Measurements from ENCODE around the gene DEFB114.

Gene DEFB114, protein sequence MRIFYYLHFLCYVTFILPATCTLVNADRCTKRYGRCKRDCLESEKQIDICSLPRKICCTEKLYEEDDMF

GRCh38 chr6:49964064-49964463 lies at the start of gene DEFB114:
DEFB114 (minus strand) TSS chr6:49964164; CDS start chr6:49964105, 59 bp downstream.
- Histone ChIP-seq H3K9me3 (ENCODE audit: control insufficient read depth in 2 of 2, low read length in 2 of 2) (no peaks in the 10 kb centered on the region), H3K27me3 (ENCODE audit: control insufficient read depth in 2 of 2, insufficient read depth in 2 of 2, low read length in 2 of 2) (no peaks in the 10 kb centered on the region), H3K36me3 (ENCODE audit: control insufficient read depth in 2 of 2, insufficient read depth in 2 of 2, low read length in 2 of 2) (no peaks in the 10 kb centered on the region), H3K4me3 (ENCODE audit: low read length in 2 of 2) (no peak within 1 kb of the TSS), H3K4me1 (ENCODE audit: control insufficient read depth in 2 of 2, insufficient read depth in 2 of 2, low read length in 2 of 2) (no peaks in the 10 kb centered on the region), H3K27ac (ENCODE audit: low read depth in 2 of 2, low read length in 2 of 2) (no peak within 1 kb of the TSS), H3K9ac (ENCODE audit: low read depth in 1 of 2, low read length in 2 of 2) (no peak within 1 kb of the TSS)

DNA sequence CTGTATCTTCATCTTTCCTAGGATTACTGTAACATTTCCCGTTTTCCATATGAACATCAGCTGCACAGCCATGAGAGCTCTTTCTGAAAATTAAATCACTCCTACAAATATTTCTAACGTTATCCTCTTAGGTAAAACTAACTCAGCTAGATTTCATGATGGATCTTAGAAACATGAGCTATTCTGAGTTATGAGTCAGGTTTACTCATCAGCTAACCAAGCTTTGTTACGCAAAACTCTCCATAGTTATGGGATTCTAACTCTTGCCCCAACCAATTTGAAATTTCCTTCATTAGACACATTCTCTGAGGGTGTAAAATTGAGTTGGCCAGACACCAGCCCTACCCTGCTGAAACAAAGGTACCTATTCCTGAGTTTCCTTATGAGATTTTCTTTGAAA lies 43.9 kb upstream of the DEFB114 start:
- H3K9ac ChIP-seq (ENCODE audit: low read depth in 1 of 2, low read length in 2 of 2): no peak overlapping the region
- H3K27ac ChIP-seq (ENCODE audit: low read depth in 2 of 2, low read length in 2 of 2): no peak overlapping the region
- H3K36me3 ChIP-seq (ENCODE audit: control insufficient read depth in 2 of 2, insufficient read depth in 2 of 2, low read length in 2 of 2): no peaks in the 10 kb centered on the region
- no peaks in the 10 kb centered on the region for H3K27me3 ChIP-seq (ENCODE audit: control insufficient read depth in 2 of 2, insufficient read depth in 2 of 2, low read length in 2 of 2)
- no peak overlapping the region for H3K4me3 ChIP-seq (ENCODE audit: low read length in 2 of 2)
- H3K9me3 ChIP-seq (ENCODE audit: control insufficient read depth in 2 of 2, low read length in 2 of 2): no peaks in the 10 kb centered on the region
- no peaks in the 10 kb centered on the region for H3K4me1 ChIP-seq (ENCODE audit: control insufficient read depth in 2 of 2, insufficient read depth in 2 of 2, low read length in 2 of 2)

- Histone ChIP-seq H3K4me3 (ENCODE audit: low read length in 2 of 2) (no peak overlapping the region), H3K36me3 (ENCODE audit: control insufficient read depth in 2 of 2, insufficient read depth in 2 of 2, low read length in 2 of 2) (no peaks in the 10 kb centered on the region), H3K27ac (ENCODE audit: low read depth in 2 of 2, low read length in 2 of 2) (no peak overlapping the region), H3K27me3 (ENCODE audit: control insufficient read depth in 2 of 2, insufficient read depth in 2 of 2, low read length in 2 of 2) (no peaks in the 10 kb centered on the region), H3K9me3 (ENCODE audit: control insufficient read depth in 2 of 2, low read length in 2 of 2) (no peaks in the 10 kb centered on the region), H3K9ac (ENCODE audit: low read depth in 1 of 2, low read length in 2 of 2) (no peak overlapping the region), H3K4me1 (ENCODE audit: control insufficient read depth in 2 of 2, insufficient read depth in 2 of 2, low read length in 2 of 2) (no peaks in the 10 kb centered on the region)
Measured at GRCh38 chr6:50003139-50003538, 39.2 kb upstream of the DEFB114 start.

- Histone ChIP-seq H3K27me3 (ENCODE audit: control insufficient read depth in 2 of 2, insufficient read depth in 2 of 2, low read length in 2 of 2) (no peaks in the 10 kb centered on the region), H3K27ac (ENCODE audit: low read depth in 2 of 2, low read length in 2 of 2) (no peak overlapping the region), H3K9ac (ENCODE audit: low read depth in 1 of 2, low read length in 2 of 2) (no peak overlapping the region), H3K4me3 (ENCODE audit: low read length in 2 of 2) (no peak overlapping the region), H3K4me1 (ENCODE audit: control insufficient read depth in 2 of 2, insufficient read depth in 2 of 2, low read length in 2 of 2) (no peaks in the 10 kb centered on the region), H3K9me3 (ENCODE audit: control insufficient read depth in 2 of 2, low read length in 2 of 2) (no peaks in the 10 kb centered on the region), H3K36me3 (ENCODE audit: control insufficient read depth in 2 of 2, insufficient read depth in 2 of 2, low read length in 2 of 2) (no peaks in the 10 kb centered on the region)
Measured at GRCh38 chr6:49995278-49995677, 31.3 kb upstream of the DEFB114 start.

DNA sequence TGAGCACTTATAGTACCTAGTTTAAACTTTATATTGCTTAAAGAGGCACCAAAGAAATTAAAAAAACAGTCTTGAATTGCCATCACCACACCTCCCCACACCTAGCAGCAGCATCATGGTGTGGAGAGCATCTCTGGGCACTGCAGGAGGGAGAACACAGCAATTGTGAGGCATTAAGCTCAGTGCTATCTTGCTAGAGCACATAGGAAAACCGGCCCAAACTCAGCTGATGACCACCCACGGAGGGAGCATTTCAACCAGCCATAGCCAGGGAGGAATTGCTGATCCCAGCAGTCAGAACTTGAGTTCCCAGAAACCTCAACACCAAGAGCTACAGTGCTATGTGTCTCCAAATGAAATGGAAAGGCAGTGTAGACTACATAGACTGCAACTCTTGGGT lies 24.9 kb upstream of the DEFB114 start:
- Histone ChIP-seq H3K4me1 (ENCODE audit: control insufficient read depth in 2 of 2, insufficient read depth in 2 of 2, low read length in 2 of 2) (no peaks in the 10 kb centered on the region), H3K36me3 (ENCODE audit: control insufficient read depth in 2 of 2, insufficient read depth in 2 of 2, low read length in 2 of 2) (no peaks in the 10 kb centered on the region), H3K27me3 (ENCODE audit: control insufficient read depth in 2 of 2, insufficient read depth in 2 of 2, low read length in 2 of 2) (no peaks in the 10 kb centered on the region), H3K4me3 (ENCODE audit: low read length in 2 of 2) (no peak overlapping the region), H3K9me3 (ENCODE audit: control insufficient read depth in 2 of 2, low read length in 2 of 2) (no peaks in the 10 kb centered on the region), H3K27ac (ENCODE audit: low read depth in 2 of 2, low read length in 2 of 2) (no peak overlapping the region), H3K9ac (ENCODE audit: low read depth in 1 of 2, low read length in 2 of 2) (no peak overlapping the region)

DNA sequence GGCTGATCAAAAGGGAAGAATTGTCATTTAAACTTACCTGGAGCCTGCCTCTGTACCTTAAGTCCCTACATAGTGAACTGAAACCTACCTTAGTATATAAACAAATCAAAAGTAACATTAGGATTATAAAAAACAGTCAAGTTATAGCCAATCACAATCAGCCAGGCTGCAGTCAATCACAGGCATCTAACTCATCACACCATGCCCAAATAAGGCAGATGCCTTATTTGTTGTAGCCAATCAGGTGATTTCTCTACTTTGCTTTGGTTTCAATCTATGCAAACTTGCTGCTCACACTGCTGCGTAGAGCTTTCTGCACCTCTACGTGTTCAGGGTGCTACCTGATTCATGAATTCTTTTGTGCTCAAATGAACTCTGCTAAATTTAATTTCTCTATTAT lies 23.8 kb upstream of the DEFB114 start:
- H3K9me3 ChIP-seq (ENCODE audit: control insufficient read depth in 2 of 2, low read length in 2 of 2): no peaks in the 10 kb centered on the region
- H3K4me3 ChIP-seq (ENCODE audit: low read length in 2 of 2): no peak overlapping the region
- H3K27me3 ChIP-seq (ENCODE audit: control insufficient read depth in 2 of 2, insufficient read depth in 2 of 2, low read length in 2 of 2): no peaks in the 10 kb centered on the region
- H3K9ac ChIP-seq (ENCODE audit: low read depth in 1 of 2, low read length in 2 of 2): no peak overlapping the region
- H3K36me3 ChIP-seq (ENCODE audit: control insufficient read depth in 2 of 2, insufficient read depth in 2 of 2, low read length in 2 of 2): no peaks in the 10 kb centered on the region
- no peaks in the 10 kb centered on the region for H3K4me1 ChIP-seq (ENCODE audit: control insufficient read depth in 2 of 2, insufficient read depth in 2 of 2, low read length in 2 of 2)
- H3K27ac ChIP-seq (ENCODE audit: low read depth in 2 of 2, low read length in 2 of 2): no peak overlapping the region

DNA sequence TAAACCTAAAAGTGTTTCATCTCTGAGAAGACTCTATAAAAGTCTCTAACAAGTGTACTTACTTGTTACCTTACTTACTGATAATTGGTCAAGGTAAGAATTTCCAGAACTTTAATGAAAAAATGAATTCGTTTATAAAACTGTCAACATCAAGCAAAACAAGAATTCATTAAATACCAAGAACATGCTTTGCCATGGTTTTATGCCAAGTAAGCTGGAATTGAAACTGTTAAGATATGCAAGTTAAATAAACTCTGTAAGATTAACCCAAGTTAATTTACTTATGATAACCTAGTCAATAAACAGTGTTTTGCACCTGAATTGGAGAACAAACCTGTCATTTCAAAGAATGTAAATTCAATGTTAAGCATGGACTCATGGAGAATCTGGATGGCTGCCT lies 22.6 kb upstream of the DEFB114 start:
- no peak overlapping the region for H3K9ac ChIP-seq (ENCODE audit: low read depth in 1 of 2, low read length in 2 of 2)
- no peaks in the 10 kb centered on the region for H3K4me1 ChIP-seq (ENCODE audit: control insufficient read depth in 2 of 2, insufficient read depth in 2 of 2, low read length in 2 of 2)
- no peak overlapping the region for H3K27ac ChIP-seq (ENCODE audit: low read depth in 2 of 2, low read length in 2 of 2)
- no peaks in the 10 kb centered on the region for H3K36me3 ChIP-seq (ENCODE audit: control insufficient read depth in 2 of 2, insufficient read depth in 2 of 2, low read length in 2 of 2)
- H3K27me3 ChIP-seq (ENCODE audit: control insufficient read depth in 2 of 2, insufficient read depth in 2 of 2, low read length in 2 of 2): no peaks in the 10 kb centered on the region
- H3K4me3 ChIP-seq (ENCODE audit: low read length in 2 of 2): no peak overlapping the region
- H3K9me3 ChIP-seq (ENCODE audit: control insufficient read depth in 2 of 2, low read length in 2 of 2): no peaks in the 10 kb centered on the region

GRCh38 chr6:49982046-49982445 lies 18.1 kb upstream of the DEFB114 start:
- Histone ChIP-seq H3K36me3 (ENCODE audit: control insufficient read depth in 2 of 2, insufficient read depth in 2 of 2, low read length in 2 of 2) (no peaks in the 10 kb centered on the region), H3K9me3 (ENCODE audit: control insufficient read depth in 2 of 2, low read length in 2 of 2) (no peaks in the 10 kb centered on the region), H3K4me3 (ENCODE audit: low read length in 2 of 2) (no peak overlapping the region), H3K27ac (ENCODE audit: low read depth in 2 of 2, low read length in 2 of 2) (no peak overlapping the region), H3K27me3 (ENCODE audit: control insufficient read depth in 2 of 2, insufficient read depth in 2 of 2, low read length in 2 of 2) (no peaks in the 10 kb centered on the region), H3K9ac (ENCODE audit: low read depth in 1 of 2, low read length in 2 of 2) (no peak overlapping the region), H3K4me1 (ENCODE audit: control insufficient read depth in 2 of 2, insufficient read depth in 2 of 2, low read length in 2 of 2) (no peaks in the 10 kb centered on the region)

DNA sequence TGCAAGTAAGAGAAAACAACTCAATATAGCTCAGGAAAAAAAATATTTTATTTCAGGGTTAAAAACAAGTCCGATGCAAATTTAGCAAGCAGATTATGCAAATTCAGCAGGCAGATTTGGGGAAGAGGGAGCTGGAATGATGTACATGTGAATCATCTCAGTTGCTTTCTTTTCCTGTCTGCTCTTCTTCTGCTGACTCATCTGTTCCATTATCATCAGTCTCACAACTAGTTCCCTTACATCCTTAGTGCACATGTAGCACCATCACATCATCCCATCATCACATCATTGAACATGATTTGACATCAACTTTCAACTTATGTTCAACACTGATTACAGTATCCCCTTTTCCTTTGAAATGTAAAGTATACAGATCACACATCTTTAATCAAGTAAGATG lies 16.9 kb upstream of the DEFB114 start:
- Histone ChIP-seq H3K36me3 (ENCODE audit: control insufficient read depth in 2 of 2, insufficient read depth in 2 of 2, low read length in 2 of 2) (no peaks in the 10 kb centered on the region), H3K27ac (ENCODE audit: low read depth in 2 of 2, low read length in 2 of 2) (no peak overlapping the region), H3K9ac (ENCODE audit: low read depth in 1 of 2, low read length in 2 of 2) (no peak overlapping the region), H3K9me3 (ENCODE audit: control insufficient read depth in 2 of 2, low read length in 2 of 2) (no peaks in the 10 kb centered on the region), H3K4me1 (ENCODE audit: control insufficient read depth in 2 of 2, insufficient read depth in 2 of 2, low read length in 2 of 2) (no peaks in the 10 kb centered on the region), H3K4me3 (ENCODE audit: low read length in 2 of 2) (no peak overlapping the region), H3K27me3 (ENCODE audit: control insufficient read depth in 2 of 2, insufficient read depth in 2 of 2, low read length in 2 of 2) (no peaks in the 10 kb centered on the region)

- Histone ChIP-seq H3K27ac (ENCODE audit: low read depth in 2 of 2, low read length in 2 of 2) (no peak overlapping the region), H3K36me3 (ENCODE audit: control insufficient read depth in 2 of 2, insufficient read depth in 2 of 2, low read length in 2 of 2) (no peaks in the 10 kb centered on the region), H3K27me3 (ENCODE audit: control insufficient read depth in 2 of 2, insufficient read depth in 2 of 2, low read length in 2 of 2) (no peaks in the 10 kb centered on the region), H3K9me3 (ENCODE audit: control insufficient read depth in 2 of 2, low read length in 2 of 2) (no peaks in the 10 kb centered on the region), H3K4me1 (ENCODE audit: control insufficient read depth in 2 of 2, insufficient read depth in 2 of 2, low read length in 2 of 2) (no peaks in the 10 kb centered on the region), H3K9ac (ENCODE audit: low read depth in 1 of 2, low read length in 2 of 2) (no peak overlapping the region), H3K4me3 (ENCODE audit: low read length in 2 of 2) (no peak overlapping the region)
Measured at GRCh38 chr6:49979584-49979983, 15.6 kb upstream of the DEFB114 start.

All from mucosa of rectum (tissue), 2 donors.